Measurements from ENCODE around the gene GRAMD2B.
"Not testable (repeated sequence)": the region's sequence is repeated elsewhere in the genome, so short reads cannot be mapped to it uniquely, and the experiment has no call there.

Gene GRAMD2B

GRCh38 chr5:126413856-126414255, 9.4 kb upstream of the GRAMD2B start:
- no peak for DNase-seq

- DNase-seq: no peak
Measured at GRCh38 chr5:126414874-126415502, 8.2 kb upstream of the GRAMD2B start.

- no peak for DNase-seq
Measured at GRCh38 chr5:126415789-126416188, 7.4 kb upstream of the GRAMD2B start.

GRCh38 chr5:126416266-126416925, 6.8 kb upstream of the GRAMD2B start:
- no peak for DNase-seq

GRCh38 chr5:126417178-126417577, 6.0 kb upstream of the GRAMD2B start:
- DNase-seq: no peak

GRCh38 chr5:126419102-126419501, 4.1 kb upstream of the GRAMD2B start:
- DNase-seq: no peak

- no peak for DNase-seq
Measured at GRCh38 chr5:126428421-126428820, 5.2 kb downstream of the GRAMD2B start.

- no peak for DNase-seq
Measured at GRCh38 chr5:126430631-126431030, 7.4 kb downstream of the GRAMD2B start.

- no peak for DNase-seq
Measured at GRCh38 chr5:126433701-126434100, 10.5 kb downstream of the GRAMD2B start.

GRCh38 chr5:126435261-126435660, 12.1 kb downstream of the GRAMD2B start:
- no peak for DNase-seq

- no peak for DNase-seq
Measured at GRCh38 chr5:126435714-126436113, 12.5 kb downstream of the GRAMD2B start.

- no peak for DNase-seq
Measured at GRCh38 chr5:126437721-126438120, 14.5 kb downstream of the GRAMD2B start.

GRCh38 chr5:126438267-126438666, 15.1 kb downstream of the GRAMD2B start:
- DNase-seq: no peak

- no peak for DNase-seq
Measured at GRCh38 chr5:126438868-126439267, 15.7 kb downstream of the GRAMD2B start.

GRCh38 chr5:126439724-126440123, 16.5 kb downstream of the GRAMD2B start:
- not testable (repeated sequence) for DNase-seq

GRCh38 chr5:126441230-126441629, 18.0 kb downstream of the GRAMD2B start:
- no peak for DNase-seq

- DNase-seq: no peak
Measured at GRCh38 chr5:126443374-126443851, 20.2 kb downstream of the GRAMD2B start.

GRCh38 chr5:126444137-126444536, 20.9 kb downstream of the GRAMD2B start:
- no peak for DNase-seq

GRCh38 chr5:126445502-126446174, 22.4 kb downstream of the GRAMD2B start:
- DNase-seq: no peak

- DNase-seq: no peak
Measured at GRCh38 chr5:126446498-126447224, 23.5 kb downstream of the GRAMD2B start.

GRCh38 chr5:126448720-126449119, 25.5 kb downstream of the GRAMD2B start:
- no peak for DNase-seq

GRCh38 chr5:126449751-126450271, 26.6 kb downstream of the GRAMD2B start:
- DNase-seq: no peak

- DNase-seq: no peak
Measured at GRCh38 chr5:126450346-126450745, 27.1 kb downstream of the GRAMD2B start.

Measured in NCI-H524 treated with DMSO at 0.1 percent for 48 hours (cell line).